NCI-H748 (cell line): ENCODE data around the gene RTL9.

Experiments
- DNase-seq: peaks from one replicate; lab custom pipeline; 2025; ENCODE audit not compliant: unreplicated experiment; lab: John Stamatoyannopoulos, UW

RTL9 gene

DNA sequence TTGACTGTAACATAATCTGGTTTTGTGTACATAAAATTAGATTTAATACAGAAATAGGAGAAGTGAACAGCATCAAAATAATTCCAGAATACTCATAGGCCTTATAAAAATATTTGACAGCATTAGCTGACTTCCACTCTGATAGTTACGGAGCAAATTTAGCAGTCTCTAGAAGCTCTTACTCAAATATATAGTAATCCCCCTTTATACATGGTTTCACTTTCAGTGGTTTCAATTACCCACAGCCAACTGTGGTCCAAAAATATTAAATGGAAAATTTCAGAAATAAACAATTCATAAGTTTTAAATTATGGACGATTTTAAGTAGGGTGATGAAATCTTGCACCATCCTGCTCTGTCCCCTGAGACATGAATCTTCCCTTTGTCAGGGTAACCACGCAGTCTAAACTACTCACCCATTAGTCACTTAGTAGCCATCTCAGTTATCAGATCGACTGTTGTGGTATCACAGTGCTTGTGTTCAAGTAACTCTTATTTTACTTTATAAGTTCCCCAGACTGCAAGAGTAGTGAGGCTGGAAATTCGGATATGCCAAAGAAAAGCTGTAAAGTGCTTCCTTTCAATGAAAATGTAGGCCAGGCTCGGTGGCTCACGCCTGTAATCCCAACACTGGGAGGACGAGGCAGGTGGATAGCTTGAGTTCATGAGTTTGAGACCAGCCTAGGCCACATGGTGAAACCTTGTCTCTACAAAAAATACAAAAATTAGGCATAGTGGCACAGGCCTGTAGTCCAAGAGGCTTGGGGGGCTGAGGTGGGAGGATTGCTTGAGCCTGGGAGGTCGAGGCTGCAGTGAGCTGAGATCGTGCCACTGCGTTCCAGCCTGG, 17.2 kb upstream of the RTL9 start:
- no peak for DNase-seq

DNA sequence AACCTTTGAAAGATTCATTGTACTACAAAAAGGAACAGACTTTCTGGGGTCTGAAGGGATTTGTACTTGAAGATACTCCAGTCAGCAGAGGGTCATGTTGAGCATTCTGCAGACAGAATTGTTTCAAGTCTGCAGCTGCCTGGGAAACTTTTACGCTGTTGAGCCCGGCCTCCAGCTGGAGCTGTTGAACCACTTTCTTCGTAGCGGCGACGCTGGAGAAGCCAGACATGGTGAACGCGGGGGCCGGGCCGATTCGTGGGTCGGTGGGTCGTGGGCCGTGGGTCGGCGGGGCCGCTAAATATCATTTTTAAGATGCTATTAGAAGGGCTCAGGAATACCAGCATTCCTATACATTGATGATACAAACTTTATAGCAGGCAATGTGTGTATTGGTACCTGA, 12.0 kb upstream of the RTL9 start:
- no peak for DNase-seq

DNA sequence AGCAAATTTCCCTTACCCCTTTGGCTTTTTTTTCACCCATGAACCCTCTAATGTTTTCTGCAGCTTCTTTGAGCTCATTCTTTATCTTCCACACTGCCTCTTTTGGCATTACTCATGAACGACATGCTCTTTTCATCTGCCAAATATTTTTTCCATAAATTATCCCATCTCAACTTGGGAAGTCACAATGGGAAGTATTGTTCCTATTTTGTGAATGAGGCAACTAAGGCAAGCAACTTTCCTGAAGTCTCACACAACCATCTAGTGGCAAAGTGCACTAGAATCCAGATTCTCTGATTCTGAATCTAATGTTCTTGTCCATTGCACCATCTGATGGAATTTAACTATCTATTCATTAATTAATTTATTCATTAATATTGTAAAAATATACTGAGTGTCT, 625 bp downstream of the RTL9 start:
- no peak for DNase-seq

- no peak for DNase-seq
Observed at GRCh38 chrX:110363244-110363643, 4.6 kb downstream of the RTL9 start.

GRCh38 chrX:110373310-110373709, 14.7 kb downstream of the RTL9 start:
- no peak for DNase-seq

- DNase-seq, result no peak
Observed at GRCh38 chrX:110374559-110374958, 15.9 kb downstream of the RTL9 start.

DNA sequence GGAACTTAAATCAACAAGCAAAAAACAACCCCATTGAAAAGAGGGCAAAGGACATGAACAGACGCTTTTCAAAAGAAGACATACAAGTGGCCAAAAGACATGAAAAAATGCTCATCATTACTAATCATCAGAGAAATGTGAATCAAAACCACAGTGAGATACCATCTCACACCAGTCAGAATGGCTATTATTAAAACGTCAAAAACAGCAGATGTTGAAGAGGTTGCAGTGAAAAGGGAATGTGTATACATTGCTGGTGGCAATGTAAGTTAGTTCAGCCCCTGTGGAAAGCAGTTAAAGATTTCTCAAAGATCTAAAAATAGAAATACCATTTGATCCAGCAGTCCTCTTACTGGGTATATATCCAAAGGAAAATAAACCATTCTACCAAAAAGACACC, 22.6 kb downstream of the RTL9 start:
- DNase-seq, result no peak

DNA sequence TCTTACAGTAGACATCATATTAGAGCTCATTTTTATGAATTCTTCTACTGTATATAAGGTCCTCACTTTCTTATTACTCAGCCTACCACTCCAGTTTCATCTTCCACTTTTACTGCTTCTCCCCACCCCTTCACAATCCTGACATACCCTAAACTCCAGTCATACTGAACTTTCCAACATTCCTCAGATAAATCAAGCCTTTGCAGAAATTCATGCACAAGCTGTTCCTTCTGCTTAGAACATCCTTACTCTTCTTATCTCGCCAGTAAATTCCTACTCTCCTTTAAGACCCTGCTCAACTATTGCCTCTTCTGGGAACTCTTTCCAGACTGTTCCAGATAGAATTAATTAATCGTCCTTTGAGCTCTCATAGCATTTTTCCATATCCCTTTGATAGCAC, 24.8 kb downstream of the RTL9 start:
- no peak for DNase-seq

- DNase-seq, result no peak
Observed at GRCh38 chrX:110384490-110384889, 25.8 kb downstream of the RTL9 start.

DNA sequence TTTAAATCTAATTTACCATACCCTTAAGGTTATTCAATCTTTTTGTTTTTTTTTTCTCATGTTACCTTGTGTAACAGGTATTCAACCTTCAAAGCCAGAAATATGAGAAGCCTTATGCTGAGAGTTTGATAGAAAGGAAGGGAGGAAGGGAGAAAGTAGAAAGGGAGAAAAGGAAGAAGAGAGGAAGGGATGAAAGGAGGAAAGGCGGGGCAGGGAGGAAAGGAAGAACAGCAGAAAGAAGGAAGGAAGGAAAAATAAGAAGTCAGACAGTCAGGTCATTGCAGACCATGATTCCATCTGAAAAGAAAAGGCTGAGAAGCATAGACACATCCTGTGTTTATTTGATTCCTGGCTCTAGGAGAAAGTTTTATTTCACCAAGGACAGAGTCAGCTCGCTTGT, 30.9 kb downstream of the RTL9 start:
- no peak for DNase-seq

GRCh38 chrX:110391086-110391485, 32.4 kb downstream of the RTL9 start:
- DNase-seq, result no peak

GRCh38 chrX:110394651-110395050, 36.0 kb downstream of the RTL9 start:
- no peak for DNase-seq

DNA sequence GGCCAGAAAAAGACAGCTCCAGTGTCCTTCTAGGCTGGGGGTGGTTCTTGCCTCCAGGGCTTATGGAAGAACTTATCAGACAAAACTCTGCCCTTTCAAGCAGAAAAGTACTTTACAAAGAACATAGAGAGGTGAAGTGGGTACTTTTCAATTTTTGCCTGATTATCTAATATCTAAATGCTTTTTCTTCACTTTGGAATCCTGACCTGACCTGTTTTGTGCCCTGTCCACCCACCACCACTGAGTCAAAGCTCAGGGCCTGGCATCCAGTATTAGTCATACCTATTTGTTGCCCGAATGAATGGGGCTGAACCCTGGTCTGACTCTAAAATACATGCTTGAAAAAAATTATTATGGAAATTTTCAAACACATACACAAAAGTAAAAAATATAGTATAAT, 37.2 kb downstream of the RTL9 start:
- no peak for DNase-seq

DNA sequence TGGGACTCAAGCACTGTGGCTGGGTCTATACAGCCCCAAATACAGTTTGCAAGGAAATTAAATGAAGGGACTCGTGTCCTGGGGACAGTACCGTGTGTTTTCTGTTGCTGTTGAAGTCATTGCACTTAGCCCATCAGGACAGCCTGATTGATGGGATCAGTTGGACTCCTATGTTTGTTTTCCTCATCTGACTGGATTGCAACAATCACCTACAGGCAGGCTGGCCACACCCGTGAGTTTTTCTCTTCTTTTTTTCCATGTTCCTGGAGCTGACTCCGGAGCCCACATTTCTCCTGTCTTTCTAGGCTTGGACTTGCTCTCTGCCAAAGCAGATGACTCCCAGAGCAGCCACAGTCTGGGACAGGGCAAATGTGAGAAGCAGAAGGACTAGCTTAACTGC, 38.1 kb downstream of the RTL9 start:
- DNase-seq, result peak; percentile 79

DNA sequence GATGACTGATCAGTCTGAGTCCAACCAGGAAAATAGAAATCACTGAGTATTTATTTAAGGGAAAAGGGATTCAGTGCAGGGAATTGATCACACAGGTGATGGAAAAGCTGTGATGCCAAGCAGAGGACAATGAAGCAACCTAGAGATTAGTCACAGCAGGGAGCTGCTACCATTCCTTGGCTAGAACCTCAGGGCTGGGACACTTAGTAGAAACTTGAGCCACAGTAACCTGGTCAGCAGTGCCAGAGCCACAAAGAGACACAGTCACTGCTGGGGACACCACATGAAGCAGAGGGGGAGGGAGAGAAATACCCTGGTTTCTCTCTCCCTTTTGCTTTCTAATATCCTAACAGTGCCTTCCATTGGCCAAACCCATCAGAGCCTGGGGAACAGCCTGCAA, 38.7 kb downstream of the RTL9 start:
- DNase-seq, result no peak

DNA sequence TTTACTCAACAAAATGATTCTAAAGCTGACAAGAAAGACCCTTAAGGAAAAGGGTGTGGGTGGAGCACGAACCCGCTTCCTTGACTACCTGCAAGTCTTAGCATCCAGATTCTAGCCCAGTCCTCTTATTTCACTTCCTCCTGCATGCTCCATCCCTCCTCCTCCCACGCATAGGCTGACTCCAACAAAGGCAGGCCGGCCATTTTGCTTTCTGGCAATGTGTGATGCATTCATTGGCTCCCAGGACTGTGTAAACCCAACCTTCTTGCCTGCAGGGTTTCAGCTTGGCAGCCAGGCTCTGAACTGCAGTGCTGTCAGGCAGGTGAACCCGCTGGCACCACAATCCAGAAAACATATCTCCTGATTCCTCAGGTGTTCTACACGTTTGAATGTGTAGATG, 39.3 kb downstream of the RTL9 start:
- no peak for DNase-seq

GRCh38 chrX:110399497-110399896, 40.8 kb downstream of the RTL9 start:
- DNase-seq, result no peak

DNA sequence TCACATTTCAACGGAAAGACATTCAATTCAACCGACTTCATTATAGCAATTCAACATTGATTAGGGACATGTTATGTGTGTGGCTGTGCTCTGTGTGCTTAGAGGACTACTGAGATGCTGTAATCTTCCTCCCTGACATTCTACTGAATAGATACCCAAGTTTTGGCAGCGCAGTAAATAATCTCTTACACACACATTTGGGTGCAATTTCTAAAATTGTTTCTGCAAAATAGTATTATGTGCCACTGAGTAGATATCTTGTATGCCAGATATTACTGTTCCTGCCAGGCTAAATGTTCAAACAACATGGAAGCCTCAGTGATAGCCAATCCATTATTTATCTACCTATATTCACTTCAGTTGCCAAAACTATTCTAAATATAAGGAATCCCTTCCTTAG, 41.3 kb downstream of the RTL9 start:
- no peak for DNase-seq

GRCh38 chrX:110401135-110401534, 42.5 kb downstream of the RTL9 start:
- no peak for DNase-seq

DNA sequence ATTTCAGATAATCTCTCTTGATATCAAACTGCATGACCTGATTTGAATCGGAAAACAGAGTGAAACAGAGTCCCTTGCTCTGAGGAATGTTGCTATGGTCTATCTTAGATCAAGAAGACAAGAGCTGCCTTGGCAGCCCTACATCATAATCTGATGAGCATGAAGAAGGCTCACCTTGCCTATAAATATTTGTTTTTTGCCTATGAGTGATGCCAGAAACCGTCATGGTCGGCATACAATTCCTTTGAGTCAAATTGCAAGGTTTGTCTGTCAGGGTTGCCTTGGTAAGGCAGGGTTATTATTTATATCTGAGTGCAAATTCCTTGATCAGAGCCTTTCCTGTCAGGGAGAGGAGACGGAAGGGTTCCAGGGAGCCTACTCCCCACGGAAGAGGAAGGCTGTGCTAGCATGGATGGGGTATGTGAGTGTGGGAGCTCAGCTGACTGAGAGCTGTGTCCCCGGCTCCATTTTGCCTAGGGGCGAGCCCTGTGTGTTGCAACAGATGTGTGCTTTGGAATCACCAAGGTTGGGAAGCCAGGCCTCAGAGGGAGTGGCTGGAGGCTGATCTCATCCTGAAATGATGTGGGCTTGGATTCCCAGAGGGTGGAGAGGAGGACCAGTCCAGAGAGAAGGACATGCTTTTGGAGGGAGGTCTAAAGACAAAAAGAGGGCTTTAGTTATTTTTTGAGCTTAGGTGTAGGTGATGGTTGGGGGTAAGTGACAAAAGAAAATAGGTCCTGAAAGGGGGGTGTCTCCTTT, 43.6 kb downstream of the RTL9 start:
- DNase-seq, result peak; percentile 18

GRCh38 chrX:110402850-110403221, 44.2 kb downstream of the RTL9 start:
- DNase-seq, result no peak

GRCh38 chrX:110403441-110404238, 45.0 kb downstream of the RTL9 start:
- no peak for DNase-seq
